Epithelial cell of esophagus (primary cell): ENCODE data around the gene COL7A1.
A peak's percentile ranks its signal among the peaks of the same experiment; 100 is the strongest.

Experiments used
- DNase-seq: peaks from one replicate; pipeline ENCODE4 v3.0.0; 2010; ENCODE audit warnings: low read depth
- H3K4me3 ChIP-seq: 2 replicates; pipeline ENCODE4 v1.5.1; 2011; ENCODE audit warnings: mild to moderate bottlenecking, low read length, control low read depth
- TF ChIP-seq, protein P1 (sequence below): IDR thresholded peaks from 2 replicates; pipeline ENCODE4 v1.5.1; 2011; ENCODE audit warnings: low read depth, mild to moderate bottlenecking, low read length, control low read depth, inconsistent platforms; ENCODE audit not compliant: insufficient read depth; ENCODE audit errors: missing control alignments

COL7A1 gene

DNA sequence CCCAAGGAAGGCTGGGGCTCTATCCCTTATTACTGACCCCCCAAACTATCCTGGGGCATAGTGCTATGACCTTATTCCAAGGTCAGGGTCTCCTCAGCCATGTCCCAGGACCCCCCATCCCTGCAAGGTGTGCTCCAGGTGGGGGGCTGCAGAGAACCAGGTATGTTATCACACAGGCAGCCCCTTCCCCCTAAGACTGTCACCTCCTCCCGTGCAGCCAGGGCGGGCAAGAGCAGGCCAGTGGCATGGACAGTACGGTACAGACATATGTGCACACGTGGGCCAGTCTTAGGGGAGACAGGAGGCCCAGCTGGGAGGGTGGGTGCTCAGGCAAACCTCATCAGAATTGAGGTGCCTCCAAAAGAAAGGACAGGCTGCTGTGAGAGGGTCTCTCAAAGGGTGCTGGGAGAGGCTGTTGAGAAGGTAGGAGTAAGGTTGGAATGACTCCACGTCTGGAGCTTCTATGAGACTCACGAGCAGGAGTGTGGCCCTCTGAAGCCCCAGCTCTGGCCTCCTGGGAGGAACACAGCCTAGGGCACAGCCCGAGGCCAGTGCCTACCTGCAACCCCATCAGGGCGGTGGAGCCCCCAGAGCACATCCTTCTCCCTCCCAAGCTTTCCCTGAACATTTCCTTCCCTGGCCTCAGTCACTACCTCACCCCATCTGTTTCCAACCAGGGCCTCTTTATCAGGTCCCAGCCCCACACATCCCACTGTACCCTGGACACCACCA, 1.7 kb upstream of the COL7A1 start:
- no peak overlapping the region for H3K4me3 ChIP-seq
- DNase-seq = no peak
- TF ChIP-seq, protein P1, sequence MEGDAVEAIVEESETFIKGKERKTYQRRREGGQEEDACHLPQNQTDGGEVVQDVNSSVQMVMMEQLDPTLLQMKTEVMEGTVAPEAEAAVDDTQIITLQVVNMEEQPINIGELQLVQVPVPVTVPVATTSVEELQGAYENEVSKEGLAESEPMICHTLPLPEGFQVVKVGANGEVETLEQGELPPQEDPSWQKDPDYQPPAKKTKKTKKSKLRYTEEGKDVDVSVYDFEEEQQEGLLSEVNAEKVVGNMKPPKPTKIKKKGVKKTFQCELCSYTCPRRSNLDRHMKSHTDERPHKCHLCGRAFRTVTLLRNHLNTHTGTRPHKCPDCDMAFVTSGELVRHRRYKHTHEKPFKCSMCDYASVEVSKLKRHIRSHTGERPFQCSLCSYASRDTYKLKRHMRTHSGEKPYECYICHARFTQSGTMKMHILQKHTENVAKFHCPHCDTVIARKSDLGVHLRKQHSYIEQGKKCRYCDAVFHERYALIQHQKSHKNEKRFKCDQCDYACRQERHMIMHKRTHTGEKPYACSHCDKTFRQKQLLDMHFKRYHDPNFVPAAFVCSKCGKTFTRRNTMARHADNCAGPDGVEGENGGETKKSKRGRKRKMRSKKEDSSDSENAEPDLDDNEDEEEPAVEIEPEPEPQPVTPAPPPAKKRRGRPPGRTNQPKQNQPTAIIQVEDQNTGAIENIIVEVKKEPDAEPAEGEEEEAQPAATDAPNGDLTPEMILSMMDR = no peak

DNA sequence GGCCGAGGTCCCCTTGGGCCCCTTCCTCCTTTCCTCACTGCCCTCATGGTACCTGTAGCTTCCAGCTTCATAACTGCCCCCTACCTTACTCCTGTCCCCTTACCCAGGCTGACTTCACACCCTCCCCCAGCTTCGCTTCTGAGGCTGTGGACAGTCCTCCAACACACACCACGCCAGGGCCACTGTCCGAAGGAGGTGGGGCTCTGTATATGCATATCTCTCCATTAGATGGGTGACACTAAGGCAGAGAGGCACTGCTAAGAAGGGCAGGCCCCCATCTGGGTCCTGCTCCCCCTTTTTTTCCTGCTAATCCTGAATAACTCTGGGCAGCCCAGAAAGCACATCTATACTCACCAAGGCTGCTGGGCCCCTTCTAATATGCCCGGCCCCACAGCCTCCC, 1.0 kb upstream of the COL7A1 start:
- no peak overlapping the region for H3K4me3 ChIP-seq
- TF ChIP-seq, protein P1 = no peak
- DNase-seq = no peak

DNA sequence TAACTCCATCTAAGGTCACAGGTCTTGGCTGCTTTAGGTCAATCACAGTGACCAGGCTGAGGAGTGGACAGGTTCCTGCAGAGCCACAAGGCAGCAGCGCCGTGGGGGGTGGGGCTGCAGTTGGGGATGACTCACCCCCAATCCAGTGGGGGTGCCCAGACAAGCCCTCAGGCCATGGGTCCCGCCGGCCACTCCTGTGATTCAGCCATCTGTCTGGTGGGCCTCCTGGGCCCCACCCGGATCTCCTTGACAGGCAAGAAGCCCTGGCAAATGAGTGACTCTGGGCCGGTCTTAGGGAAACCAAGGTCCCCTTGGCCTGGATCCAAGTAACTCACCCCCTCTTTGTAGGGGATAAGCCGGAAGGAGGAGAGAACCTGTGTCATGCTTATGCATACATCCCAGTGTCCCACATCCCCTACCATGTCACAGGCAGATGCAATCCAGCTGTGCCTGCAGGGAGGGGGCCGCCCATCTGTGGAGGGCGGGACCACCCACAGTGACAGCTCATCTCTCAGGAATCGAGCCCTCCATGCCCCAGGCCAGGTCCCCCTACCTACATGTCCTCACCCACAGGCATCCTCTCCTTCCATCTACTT, 495 bp upstream of the COL7A1 start:
- TF ChIP-seq, protein P1 = no peak
- H3K4me3 ChIP-seq = peak overlapping the region; percentile 77
- peak; percentile 96 for DNase-seq

DNA sequence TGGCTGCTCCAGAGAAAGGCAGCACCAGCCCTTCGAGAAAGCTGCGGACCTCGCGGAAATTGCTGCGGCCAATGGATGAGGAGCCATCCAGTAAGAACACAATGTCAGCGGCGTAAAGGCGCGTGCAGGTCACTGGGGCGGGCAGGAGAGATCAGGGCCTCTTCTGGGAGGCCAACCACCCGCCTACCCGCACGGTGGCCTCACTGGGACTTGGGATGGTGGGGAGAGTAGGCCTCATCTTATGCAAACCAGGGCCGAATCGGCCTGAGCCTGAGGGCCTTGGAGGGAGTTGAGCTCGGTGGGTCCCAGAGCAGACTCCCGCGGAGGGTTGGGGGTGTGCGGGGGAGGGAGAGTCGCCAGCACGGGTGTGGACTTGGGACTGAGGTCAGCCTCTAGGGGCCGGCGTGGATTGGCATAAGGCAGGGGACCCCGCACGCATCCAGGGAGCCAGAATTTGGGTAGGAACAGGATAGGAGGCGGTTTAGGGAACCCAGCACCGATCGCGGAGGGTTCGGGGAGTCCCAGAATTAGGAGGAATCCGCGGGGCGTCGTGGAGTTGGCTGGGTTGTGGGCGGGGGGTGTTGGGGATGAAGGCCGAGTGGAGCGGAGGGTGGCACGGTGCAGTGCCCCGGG, 596 bp downstream of the COL7A1 start:
- DNase-seq = peak; percentile 37
- H3K4me3 ChIP-seq = peak overlapping the region; percentile 77
- TF ChIP-seq, protein P1 = no peak

DNA sequence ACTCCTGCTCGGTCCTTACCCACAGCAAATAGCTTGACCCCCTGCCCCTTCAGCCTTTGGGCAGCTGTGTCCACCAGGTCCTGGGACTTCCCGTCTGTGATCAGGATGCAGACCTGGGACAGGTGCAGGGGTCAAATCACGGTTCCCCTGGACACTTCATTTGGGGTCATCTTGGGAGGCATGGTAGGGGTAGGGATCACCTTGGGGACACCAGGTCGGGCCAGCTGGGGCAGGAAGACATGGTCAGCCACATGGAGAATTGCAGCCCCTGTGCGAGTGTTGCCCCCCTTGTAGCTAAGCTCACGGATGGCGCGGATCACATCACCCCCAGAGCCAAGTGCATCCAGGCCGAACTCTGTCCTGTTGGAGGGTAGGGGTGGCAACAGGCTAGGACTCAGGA, 1.8 kb downstream of the COL7A1 start:
- TF ChIP-seq, protein P1 = no peak
- H3K4me3 ChIP-seq = peak overlapping the region; percentile 77
- DNase-seq = no peak

DNA sequence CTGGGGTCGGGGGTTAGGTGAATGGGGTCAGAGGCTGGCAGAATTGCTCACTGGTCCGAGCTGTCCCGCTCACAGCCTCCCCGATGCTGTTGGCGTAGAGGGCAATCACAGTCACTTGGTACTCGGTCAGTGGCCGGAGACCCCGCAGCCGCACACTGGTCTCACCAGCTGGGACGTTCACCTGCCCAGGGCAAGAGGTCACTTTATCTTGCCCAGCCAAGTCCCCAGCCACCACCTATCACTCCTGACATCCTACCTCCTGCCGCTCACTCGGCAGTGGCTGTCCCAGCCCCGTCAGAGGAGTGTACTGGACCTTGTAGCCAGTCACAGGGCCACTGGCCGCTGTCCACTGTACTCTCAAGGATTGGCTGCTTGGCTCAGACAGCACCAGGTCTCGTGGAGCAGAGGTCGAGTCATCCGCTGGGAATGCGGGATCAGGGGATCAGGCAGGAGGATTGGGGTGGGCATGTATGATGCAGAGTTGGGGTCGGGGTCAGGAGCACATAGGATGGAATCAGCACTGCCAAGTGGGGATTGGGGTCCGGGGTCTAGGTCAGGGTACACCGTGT, 2.5 kb downstream of the COL7A1 start:
- TF ChIP-seq, protein P1 = no peak
- DNase-seq = no peak
- peak overlapping the region; percentile 77 for H3K4me3 ChIP-seq
